OCI-LY7 (cell line): Measurements from ENCODE around the gene DUSP28. TPM values are rescaled to one million over a fixed set of nuclear protein-coding genes. Genes with fewer than 3 reads are reported as not detected.

Experiments
- BruUV-seq: library from RNA; stranded (reverse); fragments of 400-500 nt; replicated peaks from 2 replicates; lab custom pipeline; 2021; lab: Mats Ljungman, UMichigan
- CTCF ChIA-PET: fragments of 300-600 bp; sonication (Branson Sonifier 250); formaldehyde crosslinking; loops from one replicate; lab custom pipeline; 2022; ENCODE audit warnings: antibody characterized with exemption; ENCODE audit not compliant: unreplicated experiment; lab: Charles Lee
- POLR2A ChIA-PET: fragments of 300-600 bp; sonication (Branson Sonifier 250); formaldehyde crosslinking; loops from one replicate; lab custom pipeline; 2022; ENCODE audit warnings: antibody characterized with exemption; lab: Charles Lee
- DNase-seq: peaks from one replicate; pipeline ENCODE4 v3.0.0-alpha.2; 2015; ENCODE audit warnings: low spot score
- H2AFZ ChIP-seq: fragments of 200-600 bp; sonication (generic), shearing (Covaris generic); 2 replicates; pipeline ENCODE4 v1.6.1; 2014; ENCODE audit warnings: mild to moderate bottlenecking, antibody characterized with exemption, low read length, moderate library complexity
- H3K27ac ChIP-seq: fragments of 200-600 bp; sonication (generic); 2 replicates; pipeline ENCODE4 v1.5.1; 2014; ENCODE audit warnings: mixed run types, low read depth, mild to moderate bottlenecking, moderate library complexity, low read length, inconsistent platforms; ENCODE audit not compliant: poor library complexity, severe bottlenecking
- H3K36me3 ChIP-seq: fragments of 200-600 bp; sonication (generic); 2 replicates; pipeline ENCODE4 v1.6.1; 2014; ENCODE audit warnings: mild to moderate bottlenecking, antibody characterized with exemption, low read length, moderate library complexity, mixed read lengths; ENCODE audit not compliant: insufficient read depth
- H3K4me1 ChIP-seq: fragments of 200-600 bp; sonication (generic); 2 replicates; pipeline ENCODE4 v1.5.1; 2014; ENCODE audit warnings: mild to moderate bottlenecking, low read length; ENCODE audit not compliant: insufficient read depth, poor library complexity, severe bottlenecking
- H3K4me2 ChIP-seq: fragments of 200-600 bp; sonication (generic); 2 replicates; pipeline ENCODE4 v1.6.1; 2014; ENCODE audit warnings: mild to moderate bottlenecking, low read length
- H3K4me3 ChIP-seq: fragments of 200-600 bp; sonication (generic); 2 replicates; pipeline ENCODE4 v1.5.1; 2014; ENCODE audit warnings: mild to moderate bottlenecking, low read depth, low read length; ENCODE audit not compliant: poor library complexity, severe bottlenecking
- H3K79me2 ChIP-seq: fragments of 200-600 bp; sonication (generic); 2 replicates; pipeline ENCODE4 v1.6.1; 2016; ENCODE audit warnings: low read depth, mild to moderate bottlenecking, low read length, moderate library complexity, mixed read lengths; ENCODE audit not compliant: insufficient read depth
- H3K9me2 ChIP-seq: fragments of 200-600 bp; sonication (generic); 2 replicates; pipeline ENCODE4 v1.6.1; 2016; ENCODE audit warnings: mild to moderate bottlenecking, low read length, mixed read lengths; ENCODE audit not compliant: insufficient read depth
- H3K9me3 ChIP-seq: fragments of 200-600 bp; sonication (generic); 2 replicates; pipeline ENCODE4 v1.6.1; 2014; ENCODE audit warnings: mild to moderate bottlenecking, mixed run types, low read length, mixed read lengths
- H4K20me1 ChIP-seq: fragments of 200-600 bp; sonication (generic); 2 replicates; pipeline ENCODE4 v1.6.1; 2014; ENCODE audit warnings: mild to moderate bottlenecking, antibody characterized with exemption, low read length, moderate library complexity, mixed read lengths; ENCODE audit not compliant: insufficient read depth
- EZH2phosphoT487 ChIP-seq: fragments of 200-600 bp; sonication (generic); IDR thresholded peaks from 2 replicates; pipeline ENCODE4 v1.6.1; 2018; ENCODE audit warnings: low read depth, borderline replicate concordance, mild to moderate bottlenecking, mixed run types, antibody characterized with exemption, low read length, moderate library complexity, mixed read lengths
- intact Hi-C: fragments of 100-400 bp; cut with micrococcal nuclease; formaldehyde crosslinking; loops from one replicate; pipeline ENCODE4 v1.10.0; 2022; ENCODE audit not compliant: unreplicated experiment
- total RNA-seq, 2 experiments: library from RNA; depleted of rRNA in 1 of 2; stranded (reverse); fragments of >200 nt in 1 of 2; shearing (Covaris generic) in 1 of 2; gene quantifications; 2 replicates each; pipeline ENCODE4 v1.2.3, GENCODE V29; 2014 to 2022
- TF ChIP-seq, protein P1 (sequence below): fragments of 200-600 bp; sonication (generic); conservative IDR thresholded peaks from 2 replicates; pipeline ENCODE4 v1.5.1; 2014; ENCODE audit warnings: mild to moderate bottlenecking, antibody characterized with exemption, low read length, moderate library complexity, mixed read lengths

The DUSP28 gene
- total RNA-seq, 2 experiments from 2014 or later: 15.8 to 17.6 TPM

DNA sequence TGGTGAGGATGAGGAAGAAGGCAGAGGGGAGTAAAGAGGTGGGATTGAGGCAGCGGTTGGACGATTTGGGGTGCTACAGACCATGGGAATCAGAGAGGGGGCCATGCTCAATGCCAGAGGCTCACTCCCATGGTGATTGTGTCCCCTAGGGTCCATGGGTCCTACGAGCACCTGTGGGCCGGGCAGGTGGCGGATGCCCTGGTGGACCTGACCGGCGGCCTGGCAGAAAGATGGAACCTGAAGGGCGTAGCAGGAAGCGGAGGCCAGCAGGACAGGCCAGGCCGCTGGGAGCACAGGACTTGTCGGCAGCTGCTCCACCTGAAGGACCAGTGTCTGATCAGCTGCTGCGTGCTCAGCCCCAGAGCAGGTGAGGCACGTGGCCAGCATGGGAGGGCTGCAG is 31.6 kb downstream of the DUSP28 start:
- Histone ChIP-seq H3K79me2 (peaks cover 21% of the 10 kb centered on the region), H3K4me3 (no peak overlapping the region), H3K4me1 (peaks cover 17% of the 10 kb centered on the region), H3K36me3 (peaks cover 35% of the 10 kb centered on the region; the same call in 1 of the 2 replicates), H3K4me2 (no peak overlapping the region), H3K9me2 (no peaks in the 10 kb centered on the region), H2AFZ (no peak overlapping the region), H3K27ac (no peak overlapping the region), H4K20me1 (peaks cover 10% of the 10 kb centered on the region; the same call in 1 of the 2 replicates), H3K9me3 (no peaks in the 10 kb centered on the region)
- no TSS peak for BruUV-seq
- CTCF ChIA-PET: no interaction called here
- intact Hi-C loops: no loop called here
- DNase-seq: no peak
- POLR2A ChIA-PET: no interaction called here
- no peak for TF ChIP-seq EZH2phosphoT487
- TF ChIP-seq, protein P1, sequence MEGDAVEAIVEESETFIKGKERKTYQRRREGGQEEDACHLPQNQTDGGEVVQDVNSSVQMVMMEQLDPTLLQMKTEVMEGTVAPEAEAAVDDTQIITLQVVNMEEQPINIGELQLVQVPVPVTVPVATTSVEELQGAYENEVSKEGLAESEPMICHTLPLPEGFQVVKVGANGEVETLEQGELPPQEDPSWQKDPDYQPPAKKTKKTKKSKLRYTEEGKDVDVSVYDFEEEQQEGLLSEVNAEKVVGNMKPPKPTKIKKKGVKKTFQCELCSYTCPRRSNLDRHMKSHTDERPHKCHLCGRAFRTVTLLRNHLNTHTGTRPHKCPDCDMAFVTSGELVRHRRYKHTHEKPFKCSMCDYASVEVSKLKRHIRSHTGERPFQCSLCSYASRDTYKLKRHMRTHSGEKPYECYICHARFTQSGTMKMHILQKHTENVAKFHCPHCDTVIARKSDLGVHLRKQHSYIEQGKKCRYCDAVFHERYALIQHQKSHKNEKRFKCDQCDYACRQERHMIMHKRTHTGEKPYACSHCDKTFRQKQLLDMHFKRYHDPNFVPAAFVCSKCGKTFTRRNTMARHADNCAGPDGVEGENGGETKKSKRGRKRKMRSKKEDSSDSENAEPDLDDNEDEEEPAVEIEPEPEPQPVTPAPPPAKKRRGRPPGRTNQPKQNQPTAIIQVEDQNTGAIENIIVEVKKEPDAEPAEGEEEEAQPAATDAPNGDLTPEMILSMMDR: no peak

DNA sequence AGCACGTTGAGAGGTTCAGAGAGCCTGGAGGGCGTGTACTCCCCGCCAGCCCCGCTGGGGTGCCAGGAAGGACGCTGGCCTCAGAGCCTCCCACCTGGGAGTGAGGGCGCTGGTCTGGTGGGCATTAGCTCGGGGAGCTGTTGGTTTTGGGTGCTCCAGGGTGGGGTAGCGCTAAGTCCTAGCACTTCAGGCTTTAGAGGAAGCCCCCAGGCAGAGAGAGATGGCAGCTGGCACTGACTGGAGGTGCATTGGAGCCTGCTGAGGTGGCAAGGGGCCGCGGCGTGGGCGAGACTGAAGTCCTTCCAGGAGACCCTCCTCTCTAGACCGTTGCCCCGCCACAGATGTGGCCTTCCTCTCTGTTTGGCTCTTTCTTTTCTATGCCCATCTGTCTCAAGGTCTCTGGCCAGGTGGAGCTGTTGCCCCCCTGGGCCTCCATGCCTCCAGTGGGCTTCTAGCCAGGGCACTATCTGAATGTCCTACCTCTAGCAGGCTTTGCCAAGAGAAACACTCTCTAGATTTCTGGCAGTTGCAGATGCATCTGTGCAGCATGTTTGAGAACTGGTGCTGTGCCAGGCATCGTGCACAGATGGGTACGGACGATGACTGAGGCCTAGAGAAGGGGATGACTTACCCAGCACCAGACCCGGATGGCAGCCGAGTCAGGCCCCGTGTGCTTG is 33.0 kb downstream of the DUSP28 start:
- peaks cover 8% of the 10 kb centered on the region for H3K79me2 ChIP-seq
- peaks cover 37% of the 10 kb centered on the region; the same call in 1 of the 2 replicates for H3K36me3 ChIP-seq
- ChIA-PET CTCF (interaction anchor here (0.7 kb wide), 1 partner anchor 8 kb away, joined by 3 read pairs; no protein-coding TSS in a partner anchor), POLR2A (no interaction called here)
- H3K27ac ChIP-seq: no peak overlapping the region
- H4K20me1 ChIP-seq: peaks cover under 1% of the 10 kb centered on the region; the same call in 1 of the 2 replicates
- H2AFZ ChIP-seq: no peak overlapping the region
- no TSS peak for BruUV-seq
- DNase-seq: no peak
- H3K4me2 ChIP-seq: no peak overlapping the region
- TF ChIP-seq, protein P1: no peak
- TF ChIP-seq EZH2phosphoT487: no peak
- intact Hi-C loops: no loop called here
- H3K4me1 ChIP-seq: peaks cover 8% of the 10 kb centered on the region
- H3K9me3 ChIP-seq: no peaks in the 10 kb centered on the region
- H3K4me3 ChIP-seq: no peak overlapping the region
- H3K9me2 ChIP-seq: no peaks in the 10 kb centered on the region
